HepG2 (cell line): ENCODE results near the gene INAFM1. TPM values are rescaled to one million over a fixed set of nuclear protein-coding genes. Genes with fewer than 3 reads are reported as not detected.

ENCODE experiments used
- DNMT1 ChIP-seq: sonication (generic); formaldehyde crosslinking; IDR thresholded peaks from 2 replicates; pipeline ENCODE4 v1.5.1; 2020; ENCODE audit warnings: mild to moderate bottlenecking, missing genetic modification reagents
- GABPB1 ChIP-seq: IDR thresholded peaks from 2 replicates; pipeline ENCODE4 v1.6.1; 2016; ENCODE audit warnings: mild to moderate bottlenecking, missing genetic modification reagents, moderate library complexity, missing compliant biosample characterization
- HDAC1 ChIP-seq: sonication (generic); formaldehyde crosslinking; IDR thresholded peaks from 2 replicates; pipeline ENCODE4 v1.5.1; 2020; ENCODE audit warnings: mild to moderate bottlenecking, missing genetic modification reagents
- KDM1A ChIP-seq: IDR thresholded peaks from 2 replicates; pipeline ENCODE4 v1.6.1; 2016; ENCODE audit warnings: missing compliant biosample characterization
- MXI1 ChIP-seq: IDR thresholded peaks from 3 replicates; pipeline ENCODE4 v1.6.1; 2012; ENCODE audit warnings: low read depth, low read length, inconsistent platforms, borderline replicate concordance
- RFX5 ChIP-seq: IDR thresholded peaks from 2 replicates; pipeline ENCODE4 v1.6.1; 2011; ENCODE audit warnings: low read depth, low read length, improper control_type of control experiment
- ZNF703 ChIP-seq: sonication (generic); formaldehyde crosslinking; IDR thresholded peaks from 2 replicates; pipeline ENCODE4 v1.5.1; 2020; ENCODE audit warnings: missing genetic modification reagents, mild to moderate bottlenecking, moderate library complexity, borderline replicate concordance
- ZNF761 ChIP-seq: sonication (generic); formaldehyde crosslinking; conservative IDR thresholded peaks from 2 replicates; pipeline ENCODE4 v1.4.0; 2020; ENCODE audit warnings: mild to moderate bottlenecking, missing genetic modification reagents
- ZSCAN31 ChIP-seq: sonication (generic); formaldehyde crosslinking; IDR thresholded peaks from 2 replicates; pipeline ENCODE4 v1.5.0; 2020; ENCODE audit warnings: low read depth, mild to moderate bottlenecking, missing genetic modification reagents
- polyA plus RNA-seq, 8 experiments: library from polyadenylated mRNA; depleted of rRNA in 3 of 8; stranded (reverse) in 7 of 8; unstranded in 1 of 8; fragments of >200 nt; fragmentation: Illumina TruSeq in 4 of 8; extraction: Trizol in 4 of 8; gene quantifications; 2 replicates each; pipeline versions ENCODE4 v1.2.1 to v1.2.3, GENCODE V29; 2011 to 2016; ENCODE audit warnings: low read depth in 4 of 8, missing spikeins in 1 of 8, mixed read lengths in 1 of 8; ENCODE audit not compliant: insufficient read depth in 1 of 8
- total RNA-seq, 5 experiments: library from RNA; depleted of rRNA; stranded (reverse); fragments of >200 nt; fragmentation: Illumina TruSeq; extraction: Trizol; gene quantifications; 2 replicates each; pipeline ENCODE4 v1.2.3, GENCODE V29; 2016; ENCODE audit warnings: low read depth in 1 of 5
- TF ChIP-seq, protein P1 (sequence below): IDR thresholded peaks from 2 replicates; pipeline ENCODE4 v1.4.0; 2020; ENCODE audit warnings: mild to moderate bottlenecking, missing genetic modification reagents
- TF ChIP-seq, protein P2 (sequence below): sonication (generic); formaldehyde crosslinking; IDR thresholded peaks from 2 replicates; pipeline ENCODE4 v1.5.0; 2020; ENCODE audit warnings: mild to moderate bottlenecking, missing genetic modification reagents, moderate library complexity
- TF ChIP-seq, protein P3 (sequence below): sonication (generic); formaldehyde crosslinking; IDR thresholded peaks from 2 replicates; pipeline ENCODE4 v1.4.0; 2020; ENCODE audit warnings: missing genetic modification reagents
- TF ChIP-seq, protein P4 (sequence below): IDR thresholded peaks from 2 replicates; pipeline ENCODE4 v1.6.1; 2016
- TF ChIP-seq, protein P5 (sequence below): sonication (generic); formaldehyde crosslinking; IDR thresholded peaks from 2 replicates; pipeline ENCODE4 v1.5.1; 2020; ENCODE audit warnings: mild to moderate bottlenecking, missing genetic modification reagents, borderline replicate concordance

The INAFM1 gene
- total and polyA plus RNA-seq, 2 of the 13 experiments (the other 11 are each of a cell fraction or from before 2014, with no cell fraction given) = 0.88 to 1.9 TPM

DNA sequence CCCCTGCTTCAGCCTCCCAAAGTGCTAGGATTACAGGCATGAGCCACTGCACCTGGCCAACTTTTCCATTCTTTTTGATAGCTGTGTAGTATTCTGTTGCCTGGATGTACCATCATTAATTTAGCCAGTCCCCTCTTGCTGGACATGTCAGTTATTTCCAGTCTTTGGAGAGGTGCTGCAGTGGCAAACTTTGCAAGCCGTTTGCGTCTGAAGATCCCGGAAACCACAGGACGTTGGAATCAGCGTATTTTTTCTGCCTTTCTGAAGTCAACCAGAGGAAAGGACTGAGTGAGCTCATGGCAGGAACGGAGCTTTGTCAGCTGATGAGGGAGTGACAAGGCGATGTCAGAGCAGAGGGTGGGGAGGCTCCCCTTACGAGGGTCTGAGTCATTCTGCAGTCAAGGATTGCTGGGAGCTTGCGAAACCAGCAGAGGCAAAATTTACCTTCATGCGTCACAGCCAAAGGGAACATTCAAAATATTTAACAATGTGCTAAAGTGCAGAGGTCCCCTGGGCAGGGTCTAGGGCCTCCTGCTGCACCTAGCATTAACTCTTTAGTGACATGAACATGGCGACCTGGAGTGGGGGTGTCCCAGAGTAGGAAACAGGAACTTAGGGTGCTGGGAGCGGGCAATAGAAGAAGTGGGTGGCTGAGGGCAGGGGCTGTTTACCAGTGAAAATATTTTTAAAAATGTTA, 40.6 kb downstream of the INAFM1 start (continued):
- peak; percentile 55; the same call in 1 of the 2 replicates for TF ChIP-seq RFX5
- 0 out of 2 replicates have a peak, but pooled peaks have one; percentile 76 for TF ChIP-seq DNMT1 (CRISPR knock-in tag)
- TF ChIP-seq, protein P1, sequence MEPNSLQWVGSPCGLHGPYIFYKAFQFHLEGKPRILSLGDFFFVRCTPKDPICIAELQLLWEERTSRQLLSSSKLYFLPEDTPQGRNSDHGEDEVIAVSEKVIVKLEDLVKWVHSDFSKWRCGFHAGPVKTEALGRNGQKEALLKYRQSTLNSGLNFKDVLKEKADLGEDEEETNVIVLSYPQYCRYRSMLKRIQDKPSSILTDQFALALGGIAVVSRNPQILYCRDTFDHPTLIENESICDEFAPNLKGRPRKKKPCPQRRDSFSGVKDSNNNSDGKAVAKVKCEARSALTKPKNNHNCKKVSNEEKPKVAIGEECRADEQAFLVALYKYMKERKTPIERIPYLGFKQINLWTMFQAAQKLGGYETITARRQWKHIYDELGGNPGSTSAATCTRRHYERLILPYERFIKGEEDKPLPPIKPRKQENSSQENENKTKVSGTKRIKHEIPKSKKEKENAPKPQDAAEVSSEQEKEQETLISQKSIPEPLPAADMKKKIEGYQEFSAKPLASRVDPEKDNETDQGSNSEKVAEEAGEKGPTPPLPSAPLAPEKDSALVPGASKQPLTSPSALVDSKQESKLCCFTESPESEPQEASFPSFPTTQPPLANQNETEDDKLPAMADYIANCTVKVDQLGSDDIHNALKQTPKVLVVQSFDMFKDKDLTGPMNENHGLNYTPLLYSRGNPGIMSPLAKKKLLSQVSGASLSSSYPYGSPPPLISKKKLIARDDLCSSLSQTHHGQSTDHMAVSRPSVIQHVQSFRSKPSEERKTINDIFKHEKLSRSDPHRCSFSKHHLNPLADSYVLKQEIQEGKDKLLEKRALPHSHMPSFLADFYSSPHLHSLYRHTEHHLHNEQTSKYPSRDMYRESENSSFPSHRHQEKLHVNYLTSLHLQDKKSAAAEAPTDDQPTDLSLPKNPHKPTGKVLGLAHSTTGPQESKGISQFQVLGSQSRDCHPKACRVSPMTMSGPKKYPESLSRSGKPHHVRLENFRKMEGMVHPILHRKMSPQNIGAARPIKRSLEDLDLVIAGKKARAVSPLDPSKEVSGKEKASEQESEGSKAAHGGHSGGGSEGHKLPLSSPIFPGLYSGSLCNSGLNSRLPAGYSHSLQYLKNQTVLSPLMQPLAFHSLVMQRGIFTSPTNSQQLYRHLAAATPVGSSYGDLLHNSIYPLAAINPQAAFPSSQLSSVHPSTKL (CRISPR knock-in tag) = peak; percentile 98
- peak; percentile 83 for TF ChIP-seq ZNF761 (CRISPR knock-in tag)
- TF ChIP-seq, protein P2, sequence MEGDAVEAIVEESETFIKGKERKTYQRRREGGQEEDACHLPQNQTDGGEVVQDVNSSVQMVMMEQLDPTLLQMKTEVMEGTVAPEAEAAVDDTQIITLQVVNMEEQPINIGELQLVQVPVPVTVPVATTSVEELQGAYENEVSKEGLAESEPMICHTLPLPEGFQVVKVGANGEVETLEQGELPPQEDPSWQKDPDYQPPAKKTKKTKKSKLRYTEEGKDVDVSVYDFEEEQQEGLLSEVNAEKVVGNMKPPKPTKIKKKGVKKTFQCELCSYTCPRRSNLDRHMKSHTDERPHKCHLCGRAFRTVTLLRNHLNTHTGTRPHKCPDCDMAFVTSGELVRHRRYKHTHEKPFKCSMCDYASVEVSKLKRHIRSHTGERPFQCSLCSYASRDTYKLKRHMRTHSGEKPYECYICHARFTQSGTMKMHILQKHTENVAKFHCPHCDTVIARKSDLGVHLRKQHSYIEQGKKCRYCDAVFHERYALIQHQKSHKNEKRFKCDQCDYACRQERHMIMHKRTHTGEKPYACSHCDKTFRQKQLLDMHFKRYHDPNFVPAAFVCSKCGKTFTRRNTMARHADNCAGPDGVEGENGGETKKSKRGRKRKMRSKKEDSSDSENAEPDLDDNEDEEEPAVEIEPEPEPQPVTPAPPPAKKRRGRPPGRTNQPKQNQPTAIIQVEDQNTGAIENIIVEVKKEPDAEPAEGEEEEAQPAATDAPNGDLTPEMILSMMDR (CRISPR knock-in tag) = peak; percentile 23; the same call in 1 of the 2 replicates
- TF ChIP-seq, protein P3, sequence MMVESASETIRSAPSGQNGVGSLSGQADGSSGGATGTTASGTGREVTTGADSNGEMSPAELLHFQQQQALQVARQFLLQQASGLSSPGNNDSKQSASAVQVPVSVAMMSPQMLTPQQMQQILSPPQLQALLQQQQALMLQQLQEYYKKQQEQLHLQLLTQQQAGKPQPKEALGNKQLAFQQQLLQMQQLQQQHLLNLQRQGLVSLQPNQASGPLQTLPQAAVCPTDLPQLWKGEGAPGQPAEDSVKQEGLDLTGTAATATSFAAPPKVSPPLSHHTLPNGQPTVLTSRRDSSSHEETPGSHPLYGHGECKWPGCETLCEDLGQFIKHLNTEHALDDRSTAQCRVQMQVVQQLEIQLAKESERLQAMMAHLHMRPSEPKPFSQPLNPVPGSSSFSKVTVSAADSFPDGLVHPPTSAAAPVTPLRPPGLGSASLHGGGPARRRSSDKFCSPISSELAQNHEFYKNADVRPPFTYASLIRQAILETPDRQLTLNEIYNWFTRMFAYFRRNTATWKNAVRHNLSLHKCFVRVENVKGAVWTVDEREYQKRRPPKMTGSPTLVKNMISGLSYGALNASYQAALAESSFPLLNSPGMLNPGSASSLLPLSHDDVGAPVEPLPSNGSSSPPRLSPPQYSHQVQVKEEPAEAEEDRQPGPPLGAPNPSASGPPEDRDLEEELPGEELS = no peak; the same call in none of the 2 replicates
- TF ChIP-seq HDAC1 (CRISPR knock-in tag) = peak; percentile 89
- peak; percentile 86; the same call in 1 of the 2 replicates for TF ChIP-seq ZSCAN31 (CRISPR knock-in tag)
- peak; percentile 73; the same call in 1 of the 3 replicates for TF ChIP-seq MXI1
- TF ChIP-seq GABPB1 (CRISPR knock-in tag) = peak; percentile 45; the same call in 1 of the 2 replicates
- TF ChIP-seq, protein P4, sequence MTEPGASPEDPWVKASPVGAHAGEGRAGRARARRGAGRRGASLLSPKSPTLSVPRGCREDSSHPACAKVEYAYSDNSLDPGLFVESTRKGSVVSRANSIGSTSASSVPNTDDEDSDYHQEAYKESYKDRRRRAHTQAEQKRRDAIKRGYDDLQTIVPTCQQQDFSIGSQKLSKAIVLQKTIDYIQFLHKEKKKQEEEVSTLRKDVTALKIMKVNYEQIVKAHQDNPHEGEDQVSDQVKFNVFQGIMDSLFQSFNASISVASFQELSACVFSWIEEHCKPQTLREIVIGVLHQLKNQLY = peak; percentile 90
- TF ChIP-seq, protein P5, sequence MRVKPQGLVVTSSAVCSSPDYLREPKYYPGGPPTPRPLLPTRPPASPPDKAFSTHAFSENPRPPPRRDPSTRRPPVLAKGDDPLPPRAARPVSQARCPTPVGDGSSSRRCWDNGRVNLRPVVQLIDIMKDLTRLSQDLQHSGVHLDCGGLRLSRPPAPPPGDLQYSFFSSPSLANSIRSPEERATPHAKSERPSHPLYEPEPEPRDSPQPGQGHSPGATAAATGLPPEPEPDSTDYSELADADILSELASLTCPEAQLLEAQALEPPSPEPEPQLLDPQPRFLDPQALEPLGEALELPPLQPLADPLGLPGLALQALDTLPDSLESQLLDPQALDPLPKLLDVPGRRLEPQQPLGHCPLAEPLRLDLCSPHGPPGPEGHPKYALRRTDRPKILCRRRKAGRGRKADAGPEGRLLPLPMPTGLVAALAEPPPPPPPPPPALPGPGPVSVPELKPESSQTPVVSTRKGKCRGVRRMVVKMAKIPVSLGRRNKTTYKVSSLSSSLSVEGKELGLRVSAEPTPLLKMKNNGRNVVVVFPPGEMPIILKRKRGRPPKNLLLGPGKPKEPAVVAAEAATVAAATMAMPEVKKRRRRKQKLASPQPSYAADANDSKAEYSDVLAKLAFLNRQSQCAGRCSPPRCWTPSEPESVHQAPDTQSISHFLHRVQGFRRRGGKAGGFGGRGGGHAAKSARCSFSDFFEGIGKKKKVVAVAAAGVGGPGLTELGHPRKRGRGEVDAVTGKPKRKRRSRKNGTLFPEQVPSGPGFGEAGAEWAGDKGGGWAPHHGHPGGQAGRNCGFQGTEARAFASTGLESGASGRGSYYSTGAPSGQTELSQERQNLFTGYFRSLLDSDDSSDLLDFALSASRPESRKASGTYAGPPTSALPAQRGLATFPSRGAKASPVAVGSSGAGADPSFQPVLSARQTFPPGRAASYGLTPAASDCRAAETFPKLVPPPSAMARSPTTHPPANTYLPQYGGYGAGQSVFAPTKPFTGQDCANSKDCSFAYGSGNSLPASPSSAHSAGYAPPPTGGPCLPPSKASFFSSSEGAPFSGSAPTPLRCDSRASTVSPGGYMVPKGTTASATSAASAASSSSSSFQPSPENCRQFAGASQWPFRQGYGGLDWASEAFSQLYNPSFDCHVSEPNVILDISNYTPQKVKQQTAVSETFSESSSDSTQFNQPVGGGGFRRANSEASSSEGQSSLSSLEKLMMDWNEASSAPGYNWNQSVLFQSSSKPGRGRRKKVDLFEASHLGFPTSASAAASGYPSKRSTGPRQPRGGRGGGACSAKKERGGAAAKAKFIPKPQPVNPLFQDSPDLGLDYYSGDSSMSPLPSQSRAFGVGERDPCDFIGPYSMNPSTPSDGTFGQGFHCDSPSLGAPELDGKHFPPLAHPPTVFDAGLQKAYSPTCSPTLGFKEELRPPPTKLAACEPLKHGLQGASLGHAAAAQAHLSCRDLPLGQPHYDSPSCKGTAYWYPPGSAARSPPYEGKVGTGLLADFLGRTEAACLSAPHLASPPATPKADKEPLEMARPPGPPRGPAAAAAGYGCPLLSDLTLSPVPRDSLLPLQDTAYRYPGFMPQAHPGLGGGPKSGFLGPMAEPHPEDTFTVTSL = peak; percentile 48; the same call in 1 of the 2 replicates
- no peak for TF ChIP-seq ZNF703 (CRISPR knock-in tag)
- TF ChIP-seq KDM1A (CRISPR knock-in tag) = 0 out of 2 replicates have a peak, but pooled peaks have one; percentile 61
